GM18507 (cell line): ENCODE measurements around the gene SIPA1L3.
"Not testable (repeated sequence)": the region's sequence is repeated elsewhere in the genome, so short reads cannot be mapped to it uniquely, and the experiment has no call there.

Source experiments
- DNase-seq: peaks from one replicate; pipeline ENCODE4 v3.0.0; 2011; ENCODE audit warnings: low read depth; ENCODE audit not compliant: insufficient read length; ENCODE audit errors: extremely low spot score
- FAIRE-seq: peaks from 2 replicates; lab custom pipeline; 2011; peaks lifted over from hg19 to GRCh38; lab: Jason Lieb, UNC

The SIPA1L3 gene

GRCh38 chr19:38211766-38212165, 304.8 kb downstream of the SIPA1L3 start:
- no peak for DNase-seq
- no peak for FAIRE-seq

GRCh38 chr19:38213469-38213868, 306.5 kb downstream of the SIPA1L3 start:
- DNase-seq, result no peak
- FAIRE-seq, result no peak

- no peak for DNase-seq
- FAIRE-seq, result peak; percentile 50
These were observed 307.1 kb downstream of the SIPA1L3 start for GRCh38 chr19:38213911-38214625.

- DNase-seq (no peak), FAIRE-seq (no peak)
These were observed 310.0 kb downstream of the SIPA1L3 start for GRCh38 chr19:38216785-38217641.

- DNase-seq (no peak), FAIRE-seq (no peak)
These were observed 311.2 kb downstream of the SIPA1L3 start for GRCh38 chr19:38218204-38218603.

GRCh38 chr19:38219221-38219620, 312.2 kb downstream of the SIPA1L3 start:
- no peak for DNase-seq
- FAIRE-seq, result no peak

GRCh38 chr19:38221421-38221820, 314.4 kb downstream of the SIPA1L3 start:
- DNase-seq (no peak), FAIRE-seq (no peak)

- FAIRE-seq (no peak), DNase-seq (no peak)
These were observed 315.2 kb downstream of the SIPA1L3 start for GRCh38 chr19:38221919-38222830.

- no peak for DNase-seq
- no peak for FAIRE-seq
These were observed 316.1 kb downstream of the SIPA1L3 start for GRCh38 chr19:38223119-38223523.

- FAIRE-seq, result no peak
- no peak for DNase-seq
These were observed 316.6 kb downstream of the SIPA1L3 start for GRCh38 chr19:38223617-38224013.

- FAIRE-seq (peak; percentile 63), DNase-seq (peak; percentile 78)
These were observed 317.2 kb downstream of the SIPA1L3 start, which contains the start of gene DPF1 for GRCh38 chr19:38224014-38224862. DPF1 (minus strand) TSS chr19:38224222; CDS start chr19:38224142, 80 bp downstream.

GRCh38 chr19:38224863-38225218, 317.8 kb downstream of the SIPA1L3 start:
- FAIRE-seq, DNase-seq: not testable (repeated sequence)

- FAIRE-seq, result no peak
- DNase-seq, result no peak
These were observed 320.4 kb downstream of the SIPA1L3 start for GRCh38 chr19:38227287-38228004.

- DNase-seq (no peak), FAIRE-seq (no peak)
These were observed 321.0 kb downstream of the SIPA1L3 start for GRCh38 chr19:38228005-38228377.

GRCh38 chr19:38228491-38229439, 321.8 kb downstream of the SIPA1L3 start:
- FAIRE-seq, result no peak
- DNase-seq, result no peak

- FAIRE-seq (peak; percentile 64), DNase-seq (peak; percentile 71)
These were observed 322.6 kb downstream of the SIPA1L3 start for GRCh38 chr19:38229585-38230073.

- not testable (repeated sequence) for FAIRE-seq
These were observed 323.6 kb downstream of the SIPA1L3 start for GRCh38 chr19:38230506-38231133.

More at GRCh38 chr19:38230506-38231133, 323.6 kb downstream of the SIPA1L3 start:
- not testable (repeated sequence) for DNase-seq
